Smooth muscle cell of the brain vasculature (primary cell): ENCODE data around the gene PTTG2.

ENCODE experiments used
- DNase-seq: peaks from one replicate; pipeline ENCODE4 v3.0.0-alpha.2; 2012; ENCODE audit warnings: low read depth, low spot score

PTTG2 gene

GRCh38 chr4:37985730-37986275 lies 25.6 kb downstream of the PTTG2 start:
- no peak for DNase-seq

GRCh38 chr4:37988670-37989069 lies 28.5 kb downstream of the PTTG2 start:
- DNase-seq: no peak

GRCh38 chr4:37989398-37990260 lies 29.4 kb downstream of the PTTG2 start:
- DNase-seq: no peak

GRCh38 chr4:37990731-37991245 lies 30.6 kb downstream of the PTTG2 start:
- DNase-seq: no peak

- DNase-seq: no peak
These were observed 31.6 kb downstream of the PTTG2 start for GRCh38 chr4:37991623-37992410.

GRCh38 chr4:37993806-37994205 lies 33.6 kb downstream of the PTTG2 start:
- no peak for DNase-seq

- no peak for DNase-seq
These were observed 34.4 kb downstream of the PTTG2 start for GRCh38 chr4:37994569-37994968.

- DNase-seq: no peak
These were observed 35.2 kb downstream of the PTTG2 start for GRCh38 chr4:37995299-37995821.

GRCh38 chr4:37995981-37996775 lies 36.0 kb downstream of the PTTG2 start:
- DNase-seq: no peak

GRCh38 chr4:37998226-37998625 lies 38.0 kb downstream of the PTTG2 start:
- DNase-seq: no peak

GRCh38 chr4:37999000-37999716 lies 39.0 kb downstream of the PTTG2 start:
- no peak for DNase-seq

GRCh38 chr4:37999965-38000364 lies 39.8 kb downstream of the PTTG2 start:
- no peak for DNase-seq

GRCh38 chr4:38001927-38002326 lies 41.7 kb downstream of the PTTG2 start:
- DNase-seq: no peak

GRCh38 chr4:38002451-38003071 lies 42.4 kb downstream of the PTTG2 start:
- no peak for DNase-seq

GRCh38 chr4:38003102-38003501 lies 42.9 kb downstream of the PTTG2 start:
- no peak for DNase-seq

GRCh38 chr4:38003628-38004027 lies 43.4 kb downstream of the PTTG2 start:
- DNase-seq: no peak

- no peak for DNase-seq
These were observed 43.9 kb downstream of the PTTG2 start for GRCh38 chr4:38004062-38004461.

- no peak for DNase-seq
These were observed 44.7 kb downstream of the PTTG2 start for GRCh38 chr4:38004887-38005286.

GRCh38 chr4:38005637-38006036 lies 45.4 kb downstream of the PTTG2 start:
- DNase-seq: no peak

- no peak for DNase-seq
These were observed 47.4 kb downstream of the PTTG2 start for GRCh38 chr4:38007645-38008044.
